Stimulated activated CD4-positive, alpha-beta T cell treated with anti-CD3 and anti-CD28 coated beads, Interleukin-12 subunit alpha, Interleukin-12 subunit beta, amount 100 ng/mL, for 4 hours (primary cell): Measurements from ENCODE around the gene ALG9.

ENCODE experiments used
- DNase-seq: peaks from one replicate; pipeline ENCODE4 v3.0.0-alpha.2; 2020

ALG9 gene

GRCh38 chr11:111834432-111835163, 36.8 kb downstream of the ALG9 start:
- no peak for DNase-seq

DNA sequence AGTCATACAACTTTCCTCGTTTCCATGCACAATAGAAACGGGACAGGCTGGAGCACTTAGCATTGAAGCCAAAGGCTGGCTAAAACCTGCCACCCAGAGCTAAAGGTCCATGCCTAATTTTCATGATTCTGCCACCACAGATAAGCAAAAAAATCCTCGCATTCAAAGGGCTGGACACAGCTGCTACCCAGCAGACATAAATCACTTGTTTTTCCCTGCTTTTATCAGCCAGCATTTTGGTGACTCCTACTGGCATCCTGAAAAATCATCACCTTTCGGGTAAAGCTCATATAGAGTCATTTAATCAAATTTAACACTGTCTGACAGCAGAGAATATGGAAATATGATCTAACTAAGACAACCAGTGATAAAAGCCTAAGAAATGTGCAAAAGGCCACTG, 37.9 kb downstream of the ALG9 start:
- no peak for DNase-seq

DNA sequence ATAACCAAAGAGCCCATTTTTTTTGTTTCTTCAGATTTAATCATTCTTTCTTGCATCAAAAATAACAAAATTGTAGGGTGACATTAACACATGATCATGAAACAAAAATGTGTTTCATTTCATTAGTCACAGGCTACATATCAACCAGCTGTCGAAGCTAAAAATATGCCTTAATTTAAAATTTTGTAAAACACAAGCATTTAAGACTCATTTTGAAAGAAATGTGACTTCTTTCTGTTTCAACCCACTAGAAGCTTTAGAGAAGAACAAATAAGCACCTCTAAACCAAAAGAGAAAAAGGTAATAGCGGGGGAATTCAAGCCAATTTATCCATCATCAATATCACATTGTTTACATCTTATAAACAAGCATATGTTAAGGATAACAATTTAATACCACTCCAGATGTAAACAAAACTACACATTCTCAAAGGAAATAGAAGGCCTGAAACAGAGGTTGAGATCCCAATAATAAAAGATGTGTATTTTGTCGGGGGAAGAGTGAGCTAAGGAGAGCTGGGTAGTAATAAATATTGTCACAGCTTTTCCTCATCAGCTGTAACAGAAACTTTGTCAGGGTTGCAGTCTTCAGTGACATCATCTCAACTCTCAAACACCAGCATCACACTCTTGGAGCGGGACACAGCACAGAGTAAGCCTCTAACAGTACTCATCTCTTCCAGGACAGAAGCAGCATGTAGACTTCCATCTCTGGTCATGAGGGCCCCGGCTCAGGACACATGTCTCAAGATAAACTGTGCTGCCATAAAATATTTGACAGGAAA, 42.0 kb downstream of the ALG9 start:
- no peak for DNase-seq

DNA sequence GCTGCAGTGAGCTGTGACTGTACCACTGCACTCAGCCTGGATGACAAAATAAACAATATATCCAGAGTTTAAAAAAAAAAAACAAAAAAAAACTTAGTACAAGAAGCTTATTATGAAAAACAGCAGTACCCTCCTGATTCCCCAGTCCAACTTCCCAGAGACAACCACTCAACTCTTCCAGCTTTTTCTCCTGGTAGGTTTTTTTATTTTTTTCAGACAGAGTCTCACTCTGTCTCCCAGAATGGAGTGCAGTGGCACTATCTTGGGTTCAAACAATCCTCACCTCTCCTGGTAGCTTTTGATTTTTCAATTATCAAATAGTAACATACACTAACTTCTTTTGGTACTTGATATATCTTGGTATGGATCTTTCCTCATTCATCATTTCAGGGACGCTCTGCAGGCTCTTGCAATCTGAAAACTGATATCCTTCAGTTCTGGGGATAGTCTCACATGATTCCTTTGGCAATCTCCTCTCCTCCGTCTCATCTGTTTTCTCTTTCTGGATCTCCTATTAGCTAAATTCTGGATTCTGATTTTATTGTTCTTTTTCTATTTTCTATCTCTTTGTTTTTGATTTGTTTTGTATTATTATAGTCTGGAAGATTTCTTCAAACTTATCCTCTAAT, 44.9 kb downstream of the ALG9 start:
- no peak for DNase-seq

DNA sequence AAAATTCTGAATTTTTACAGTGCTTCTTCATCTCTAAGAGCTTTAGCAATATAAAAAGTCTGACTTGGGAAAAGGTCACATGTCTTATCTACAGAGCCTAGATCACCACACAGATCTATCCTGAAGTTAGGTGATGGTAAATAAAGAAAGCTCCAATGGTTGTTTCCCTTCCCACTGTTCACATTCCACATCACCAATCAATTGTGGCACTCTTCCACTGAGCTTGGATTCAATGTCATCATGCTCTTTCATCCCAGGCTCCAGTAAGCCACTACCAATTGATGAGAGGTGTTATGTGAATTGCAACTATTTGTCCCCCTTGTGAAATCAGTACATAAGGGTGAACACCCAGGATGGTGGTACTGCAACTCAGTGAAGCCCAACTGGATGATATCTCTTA, 47.8 kb downstream of the ALG9 start:
- DNase-seq, result no peak

DNA sequence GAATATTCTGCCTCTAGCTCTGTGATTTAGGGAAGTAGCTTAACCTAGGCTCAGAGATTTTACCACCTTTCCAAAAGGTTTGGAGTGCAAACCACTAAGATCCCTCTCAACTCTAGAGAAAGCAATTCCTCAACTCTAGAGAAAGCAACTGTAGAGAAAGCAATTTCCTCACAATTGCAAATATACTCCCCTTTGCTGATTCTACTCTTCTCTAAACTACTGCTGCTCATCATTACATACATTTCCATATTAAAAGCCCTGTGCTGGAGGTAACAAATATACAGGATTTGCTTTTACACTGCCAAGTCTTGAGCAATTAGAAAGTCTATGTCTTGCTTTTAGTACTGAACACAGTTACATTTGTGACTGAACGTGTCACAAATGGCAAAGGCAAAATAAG, 48.2 kb downstream of the ALG9 start:
- no peak for DNase-seq

- no peak for DNase-seq
Observed at GRCh38 chr11:111819829-111820237, 51.5 kb downstream of the ALG9 start.

DNA sequence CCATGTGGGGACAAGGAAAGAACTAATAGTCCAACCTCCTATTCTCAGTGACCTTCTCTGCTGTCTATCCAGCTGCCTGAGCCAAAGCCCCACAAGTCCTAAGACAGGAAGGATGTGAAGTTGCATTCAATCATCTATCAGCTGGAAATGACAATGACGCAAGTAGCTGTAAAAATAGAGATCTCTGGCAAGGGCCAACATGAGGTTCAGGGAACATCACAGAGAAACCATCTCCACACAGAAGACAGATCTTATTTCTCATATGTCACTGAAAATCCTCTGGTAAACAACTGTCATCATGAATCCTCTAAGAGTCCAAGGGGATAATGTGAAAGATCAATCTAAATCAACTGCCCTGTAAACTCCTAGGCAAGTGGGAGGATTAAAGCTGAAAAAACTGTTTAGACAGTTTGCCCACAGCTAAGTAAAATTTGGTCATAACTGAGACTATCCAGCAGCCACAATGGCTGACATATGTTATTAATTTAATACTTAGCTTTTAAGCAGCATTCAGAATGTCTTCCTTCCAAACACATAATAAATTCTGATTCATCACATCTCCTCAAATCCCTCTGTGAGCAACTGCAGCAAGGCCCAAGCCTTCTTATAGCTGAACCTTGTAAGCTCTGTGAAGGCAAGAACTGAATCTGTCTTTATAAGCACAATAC, 52.1 kb downstream of the ALG9 start:
- DNase-seq, result no peak

DNA sequence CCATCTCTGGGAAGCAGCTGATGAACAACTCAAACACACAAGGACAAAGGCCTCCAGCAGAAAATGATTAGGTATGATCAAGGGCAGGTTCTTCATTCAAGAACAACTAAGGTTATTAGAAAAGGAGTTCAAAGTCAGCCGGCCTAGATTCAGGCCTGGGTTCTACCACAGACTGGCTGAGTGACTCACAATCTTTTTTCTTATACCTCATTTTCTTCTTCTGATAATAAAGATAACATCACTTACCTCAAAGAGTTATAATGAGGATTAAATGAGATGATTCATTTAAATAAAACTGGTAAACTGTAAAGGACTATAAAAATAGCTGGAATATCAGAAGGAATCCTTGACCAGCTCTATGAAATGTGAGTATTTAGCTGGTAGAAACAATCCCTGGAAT, 55.9 kb downstream of the ALG9 start:
- no peak for DNase-seq

GRCh38 chr11:111814557-111815320, 56.6 kb downstream of the ALG9 start:
- no peak for DNase-seq

- DNase-seq, result no peak
Observed at GRCh38 chr11:111814106-111814505, 57.3 kb downstream of the ALG9 start.

DNA sequence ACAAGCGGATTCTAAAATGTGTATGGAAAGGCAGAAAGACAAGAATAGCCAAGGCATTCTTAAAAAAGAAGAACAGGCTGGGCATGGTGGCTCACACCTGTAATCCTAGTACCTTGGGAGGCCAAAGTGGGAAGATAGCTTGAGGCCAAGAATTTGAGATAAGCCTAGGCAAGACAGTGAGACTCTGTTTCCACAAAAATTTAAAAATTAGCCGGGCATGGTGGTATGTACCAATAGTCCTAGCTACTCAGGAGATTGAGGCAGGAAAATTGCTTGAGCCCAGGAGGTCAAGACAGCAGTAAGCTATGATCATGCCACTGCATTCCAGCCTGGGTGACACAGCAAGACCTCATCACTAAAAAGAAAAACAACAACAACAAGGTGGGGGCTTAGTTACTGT, 59.2 kb downstream of the ALG9 start:
- DNase-seq, result no peak

- DNase-seq, result no peak
Observed at GRCh38 chr11:111811445-111811844, 59.9 kb downstream of the ALG9 start.

DNA sequence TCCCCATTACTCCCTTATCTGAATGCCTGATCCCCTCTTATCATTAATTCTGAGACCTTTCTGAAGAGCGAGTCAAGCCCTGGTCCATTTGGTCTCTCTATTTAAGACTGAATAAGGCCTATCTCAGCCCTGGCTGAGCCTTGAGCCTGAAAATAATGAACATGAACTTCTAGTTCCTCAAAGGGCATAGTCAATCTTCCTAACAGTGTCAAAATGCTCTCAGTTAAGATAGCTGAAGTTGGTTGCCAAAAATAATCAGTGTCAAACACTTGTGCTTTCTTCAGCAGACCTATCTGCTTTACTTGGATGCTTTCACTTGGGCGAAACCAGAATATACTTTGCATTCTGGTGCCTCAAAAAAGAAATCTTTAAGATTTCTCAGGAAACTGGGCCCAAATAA, 62.5 kb downstream of the ALG9 start:
- no peak for DNase-seq

GRCh38 chr11:111808063-111808588, 63.3 kb downstream of the ALG9 start:
- DNase-seq, result no peak

- DNase-seq, result no peak
Observed at GRCh38 chr11:111807076-111807475, 64.3 kb downstream of the ALG9 start.

- no peak for DNase-seq
Observed at GRCh38 chr11:111801135-111801534, 70.2 kb downstream of the ALG9 start.

DNA sequence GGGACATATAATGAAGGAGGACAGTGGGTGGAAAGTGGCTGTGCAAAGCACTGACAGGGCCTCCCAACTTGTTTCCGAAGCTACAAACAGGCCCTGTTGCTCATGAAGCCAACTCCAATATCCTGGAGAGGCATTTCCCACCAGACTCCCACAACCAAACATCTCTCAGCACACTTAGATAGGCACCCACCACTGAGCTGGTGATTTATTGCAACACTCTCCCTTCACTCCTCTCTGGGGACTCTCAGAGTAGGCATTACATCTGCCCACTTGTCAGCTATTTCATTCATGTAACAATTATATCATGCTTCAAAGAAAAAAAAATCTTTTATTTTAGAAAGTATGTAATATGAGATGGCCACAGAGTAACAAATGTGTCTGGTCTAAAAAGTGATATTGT, 73.1 kb downstream of the ALG9 start:
- DNase-seq, result no peak

DNA sequence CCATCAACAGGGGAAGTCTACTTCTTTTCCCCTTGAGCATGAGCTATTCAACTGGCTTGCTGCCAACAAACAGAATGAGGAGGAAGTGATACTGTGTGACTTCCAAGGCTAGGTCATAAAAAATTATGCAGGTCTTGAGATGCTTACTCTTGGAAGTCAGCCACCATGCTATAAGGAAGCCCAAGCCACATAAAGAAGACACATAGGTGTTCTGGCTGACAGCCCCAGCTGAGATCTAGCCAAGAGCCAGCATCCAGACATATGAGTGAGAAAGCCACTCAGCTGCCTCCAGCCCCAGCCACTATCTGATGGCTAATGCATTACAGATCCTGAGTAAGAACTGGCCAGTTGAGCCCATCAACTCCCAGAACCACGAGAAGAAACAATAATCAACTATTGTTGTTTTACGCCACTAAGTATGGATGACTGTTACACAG, 74.2 kb downstream of the ALG9 start:
- DNase-seq, result no peak

- no peak for DNase-seq
Observed at GRCh38 chr11:111796696-111797095, 74.7 kb downstream of the ALG9 start.

- no peak for DNase-seq
Observed at GRCh38 chr11:111795334-111795985, 75.9 kb downstream of the ALG9 start.

DNA sequence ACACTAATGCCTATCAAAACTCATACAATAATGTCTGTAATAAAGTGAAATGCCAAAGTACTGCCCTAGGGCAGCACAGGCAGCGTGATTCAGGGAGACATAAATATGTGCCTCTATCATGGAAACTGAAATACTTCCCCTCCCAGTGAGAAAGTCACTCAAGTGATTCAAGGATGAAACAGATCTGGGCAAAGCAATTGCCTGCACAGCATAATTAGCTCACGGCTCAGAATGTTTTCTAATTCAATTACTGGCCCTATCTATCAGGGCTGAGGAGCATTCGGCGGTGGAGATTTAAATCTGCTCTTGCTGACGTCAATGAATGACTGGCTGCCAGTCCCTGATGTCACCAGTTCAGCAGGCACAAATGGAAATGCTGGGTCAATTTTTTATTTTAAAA, 77.5 kb downstream of the ALG9 start:
- DNase-seq, result no peak
